ENCODE results near the gene HAUS5.
A peak's percentile ranks its signal among the peaks of the same experiment; 100 is the strongest.
"Not testable (repeated sequence)": the region's sequence is repeated elsewhere in the genome, so short reads cannot be mapped to it uniquely, and the experiment has no call there.

HAUS5 gene, protein sequence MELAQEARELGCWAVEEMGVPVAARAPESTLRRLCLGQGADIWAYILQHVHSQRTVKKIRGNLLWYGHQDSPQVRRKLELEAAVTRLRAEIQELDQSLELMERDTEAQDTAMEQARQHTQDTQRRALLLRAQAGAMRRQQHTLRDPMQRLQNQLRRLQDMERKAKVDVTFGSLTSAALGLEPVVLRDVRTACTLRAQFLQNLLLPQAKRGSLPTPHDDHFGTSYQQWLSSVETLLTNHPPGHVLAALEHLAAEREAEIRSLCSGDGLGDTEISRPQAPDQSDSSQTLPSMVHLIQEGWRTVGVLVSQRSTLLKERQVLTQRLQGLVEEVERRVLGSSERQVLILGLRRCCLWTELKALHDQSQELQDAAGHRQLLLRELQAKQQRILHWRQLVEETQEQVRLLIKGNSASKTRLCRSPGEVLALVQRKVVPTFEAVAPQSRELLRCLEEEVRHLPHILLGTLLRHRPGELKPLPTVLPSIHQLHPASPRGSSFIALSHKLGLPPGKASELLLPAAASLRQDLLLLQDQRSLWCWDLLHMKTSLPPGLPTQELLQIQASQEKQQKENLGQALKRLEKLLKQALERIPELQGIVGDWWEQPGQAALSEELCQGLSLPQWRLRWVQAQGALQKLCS

DNA sequence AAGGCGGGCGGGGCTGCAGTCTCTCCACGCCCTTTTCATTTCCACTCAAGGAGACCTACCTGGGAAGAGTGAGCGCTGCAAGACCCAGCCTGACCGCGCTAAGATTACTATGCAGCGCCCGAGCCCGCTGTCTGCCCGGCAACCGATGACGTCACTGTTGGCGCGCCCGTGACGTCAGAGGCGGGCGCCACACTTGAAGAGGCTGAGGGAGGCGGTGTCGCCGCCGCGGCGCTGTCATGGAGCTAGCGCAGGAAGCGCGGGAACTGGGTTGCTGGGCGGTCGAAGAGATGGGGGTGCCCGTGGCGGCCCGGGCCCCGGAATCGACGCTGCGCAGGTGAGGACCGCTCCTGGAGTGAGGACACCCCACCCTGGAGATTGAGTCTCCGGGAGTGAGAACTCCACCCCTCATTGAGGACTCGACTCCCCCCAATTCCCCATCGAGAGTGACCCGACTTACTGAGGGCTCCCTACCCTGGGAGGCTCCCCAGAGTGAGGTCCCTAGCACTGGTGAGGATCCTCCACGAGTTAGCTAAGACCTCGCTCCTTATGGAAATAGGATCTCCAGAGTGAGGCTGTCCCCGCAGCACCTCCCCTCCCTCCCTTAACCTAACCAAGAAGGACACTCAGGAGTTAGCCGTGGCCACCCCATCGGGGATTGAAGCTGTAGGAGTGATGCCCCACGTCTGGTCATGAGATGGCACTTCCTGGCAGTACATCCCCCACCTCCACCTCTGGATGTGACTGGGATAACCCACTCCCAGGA is at the start of gene HAUS5:
Gene HAUS5 (plus strand): TSS at position 177 of the 763 bp plus-strand sequence. CDS start 60 bp downstream, at position 237.
- peak; percentile 81 for DNase-seq (ENCODE audit: low read depth)

DNA sequence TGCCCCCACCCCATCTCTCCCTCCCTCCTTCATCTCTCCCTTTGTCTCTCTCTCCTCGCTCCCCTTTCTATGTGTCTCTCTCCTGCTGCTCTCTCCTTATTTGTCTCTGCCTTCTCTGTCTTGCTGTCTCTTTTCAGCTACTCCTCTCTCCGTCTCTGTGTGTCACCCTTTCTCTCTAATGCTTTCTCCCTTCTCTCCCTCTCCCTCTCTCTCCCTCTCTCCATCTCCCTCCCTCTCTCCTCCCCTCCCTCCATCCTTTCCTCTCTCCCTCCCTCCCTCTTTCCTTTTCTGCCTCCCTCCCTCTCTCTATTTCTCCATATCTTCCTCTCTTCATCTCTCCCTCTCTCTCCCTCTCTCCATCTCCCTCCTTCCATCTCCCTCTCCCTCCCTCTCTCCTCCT is 49.8 kb upstream of the HAUS5 start:
- no peak for DNase-seq (ENCODE audit: low read depth)

DNA sequence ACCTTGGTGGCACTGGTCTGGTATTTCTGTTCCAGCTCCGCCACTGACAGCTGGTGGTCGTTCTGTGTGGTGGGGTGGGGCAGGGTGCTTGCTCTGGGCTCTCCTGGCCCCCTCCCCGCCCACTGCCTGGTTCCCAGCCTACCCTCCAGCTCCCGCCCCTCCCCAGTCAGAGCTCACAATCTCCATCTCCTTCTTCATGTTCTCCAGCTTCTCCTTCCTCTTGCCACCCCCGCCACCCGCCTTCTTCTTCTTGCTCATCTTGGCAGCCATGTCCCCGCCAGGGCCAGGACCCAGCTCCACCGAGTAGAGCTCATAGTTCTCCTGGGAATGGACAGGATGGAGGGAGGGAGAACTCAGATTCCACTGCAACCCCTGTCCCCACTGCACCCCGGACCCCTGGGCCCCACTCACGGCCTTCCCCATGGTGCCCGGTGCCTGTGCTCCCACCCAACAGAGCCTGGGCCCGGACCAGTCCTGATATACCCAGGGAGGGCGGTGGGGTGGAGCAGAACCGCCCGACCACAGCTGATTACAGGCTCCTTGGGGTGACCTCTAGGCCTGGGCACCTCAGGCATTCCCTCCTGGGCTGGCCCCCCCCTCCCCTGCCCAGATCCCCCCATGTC is 49.2 kb upstream of the HAUS5 start, which contains the start of gene ATP4A:
Gene ATP4A (minus strand): TSS at position 452 of the 623 bp plus-strand sequence. CDS start 29 bp downstream, at position 423.
- no peak for DNase-seq (ENCODE audit: low read depth)

DNA sequence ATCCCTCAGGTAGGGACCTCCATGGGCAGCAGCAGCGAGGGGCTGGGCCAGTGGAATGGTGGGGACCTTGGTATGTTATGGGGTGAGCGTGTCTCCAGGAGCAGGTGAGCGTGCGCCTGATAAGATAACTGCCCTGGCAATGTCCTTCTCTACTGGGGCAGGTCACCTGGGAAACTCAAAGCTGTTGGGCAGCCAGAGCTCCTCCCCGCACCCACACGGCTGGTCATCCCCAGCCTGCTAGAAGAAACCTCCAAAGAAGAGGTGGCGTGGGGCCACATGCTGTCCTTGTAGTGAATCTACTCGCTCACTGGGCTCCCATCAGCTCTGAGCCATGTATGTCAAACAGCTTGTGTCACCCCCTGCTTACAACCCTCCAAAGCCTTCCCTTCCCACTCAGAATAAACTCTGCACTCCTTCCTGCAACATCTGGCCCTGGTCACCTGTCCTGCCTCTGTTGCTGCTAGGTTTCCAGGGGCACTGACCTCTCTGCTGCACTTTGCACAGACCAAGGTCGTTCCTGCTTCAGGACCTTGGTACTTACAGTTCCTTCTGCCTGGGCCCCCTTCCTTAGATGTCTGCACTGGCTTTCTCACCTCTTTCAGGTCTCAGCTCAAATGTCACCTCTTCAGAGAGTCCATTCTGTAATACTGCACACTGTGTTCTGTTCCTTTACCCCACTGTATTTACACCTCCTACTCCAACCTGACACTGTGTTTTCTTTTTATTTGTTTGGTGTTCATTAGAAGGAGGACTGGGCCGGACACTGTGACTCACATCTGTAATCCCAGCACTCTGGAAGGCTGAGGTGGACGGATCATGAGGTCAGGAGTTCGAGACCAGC is 47.3 kb upstream of the HAUS5 start:
- no peak for DNase-seq (ENCODE audit: low read depth)

DNA sequence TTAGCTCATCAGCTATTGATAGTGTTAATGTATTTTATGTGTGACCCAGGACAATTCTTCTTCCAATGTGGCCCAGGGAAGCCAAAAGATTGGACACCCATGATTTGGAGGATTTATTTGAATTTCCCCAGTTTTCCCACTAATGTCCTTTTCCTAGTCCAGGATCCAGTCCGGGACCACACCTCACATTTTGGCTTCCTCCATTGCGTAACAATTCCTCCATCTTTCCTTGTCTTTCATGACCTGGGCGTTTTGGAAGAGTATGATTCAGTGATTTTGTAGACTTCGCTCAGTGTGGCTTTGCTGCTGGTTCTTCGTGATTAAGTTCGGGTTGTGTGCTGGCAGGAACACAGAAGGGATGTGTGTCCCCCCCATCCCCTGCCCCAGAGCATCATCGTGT is 45.8 kb upstream of the HAUS5 start:
- DNase-seq (ENCODE audit: low read depth), result no peak

DNA sequence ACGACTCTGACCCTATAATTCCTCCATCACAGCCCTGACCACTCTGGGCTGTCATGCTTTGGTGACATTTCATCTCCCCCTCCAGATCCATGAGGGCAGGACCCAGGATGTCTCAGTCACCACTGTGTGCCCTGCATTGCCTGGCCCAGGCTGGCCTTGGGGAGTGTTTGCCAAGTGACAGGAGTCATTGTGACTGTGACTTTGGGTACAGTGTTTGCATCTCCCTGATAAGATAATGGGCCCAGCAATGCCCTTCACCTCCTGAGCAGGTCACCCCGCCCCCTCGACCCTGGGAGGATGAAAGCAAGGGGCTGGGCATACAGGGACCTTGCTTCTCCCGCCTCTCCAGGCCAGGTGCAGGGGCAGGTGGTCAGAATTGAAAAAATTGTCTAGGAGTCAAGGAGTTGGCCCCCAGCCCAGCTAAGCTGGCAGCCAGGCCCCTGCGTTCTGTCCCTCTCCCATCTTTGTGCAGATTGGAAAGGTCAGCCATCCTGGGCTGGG is 43.2 kb upstream of the HAUS5 start:
- DNase-seq (ENCODE audit: low read depth), result no peak

DNA sequence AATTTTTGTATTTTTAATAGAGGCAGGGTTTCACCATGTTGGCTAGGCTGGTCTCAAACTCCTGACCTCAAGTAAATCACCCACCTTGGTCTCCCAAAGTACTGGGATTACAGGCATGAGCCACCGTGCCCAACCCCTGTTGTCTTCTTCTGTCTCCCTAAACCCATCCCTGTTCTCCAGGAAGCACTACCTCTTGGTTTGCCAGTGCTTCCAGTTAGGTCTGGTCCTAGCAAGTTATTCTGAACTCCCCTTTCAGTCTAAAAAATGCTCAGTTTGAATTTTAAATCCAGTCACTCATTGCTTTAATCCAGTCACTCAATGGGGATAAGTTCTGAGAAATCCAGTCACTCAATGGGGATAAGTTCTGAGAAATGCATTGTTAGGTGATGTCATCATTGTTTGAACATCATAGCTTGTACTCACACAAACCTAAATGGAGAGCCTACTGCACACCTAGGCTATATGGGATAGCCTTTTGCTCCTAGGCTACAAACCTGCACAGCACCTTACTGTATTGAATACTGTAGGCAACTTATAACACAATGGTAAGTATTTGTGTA is 41.0 kb upstream of the HAUS5 start:
- no peak for DNase-seq (ENCODE audit: low read depth)

DNA sequence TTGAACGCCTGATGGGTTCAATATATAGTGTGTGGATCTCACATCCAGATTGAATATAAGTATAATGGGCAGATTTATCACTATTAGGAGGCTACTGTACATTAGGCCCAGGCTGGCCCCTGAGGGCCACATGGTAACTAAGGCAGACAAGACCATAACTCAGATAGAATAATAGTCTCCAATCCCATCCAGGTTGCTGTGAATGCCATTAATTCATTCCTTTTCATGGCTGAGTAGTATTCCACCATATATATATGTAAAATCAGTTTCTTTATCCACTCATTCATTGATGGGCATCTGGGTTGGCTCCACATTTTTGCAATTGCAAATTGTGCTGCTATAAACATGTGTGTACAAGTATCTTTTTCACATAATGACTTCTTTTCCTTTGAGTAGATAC is 34.6 kb upstream of the HAUS5 start:
- no peak for DNase-seq (ENCODE audit: low read depth)

DNA sequence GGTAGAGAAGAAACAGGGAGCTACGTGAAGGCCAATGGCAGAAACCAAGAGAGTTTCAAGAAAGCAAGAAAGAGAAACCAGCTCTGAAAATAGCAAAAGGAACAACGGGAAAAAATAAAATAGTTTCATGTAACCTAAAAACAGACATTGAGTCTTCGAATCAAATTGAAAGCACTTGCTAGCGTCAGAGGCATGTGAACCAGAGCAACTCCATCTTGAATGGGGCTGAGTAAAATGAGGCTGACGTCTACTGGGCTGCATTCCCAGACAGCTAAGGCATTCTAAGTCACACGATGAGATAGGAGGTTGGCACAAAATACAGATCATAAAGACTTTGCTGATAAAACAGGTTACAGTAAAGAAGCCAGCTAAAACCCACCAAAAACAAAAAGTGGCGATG is 33.8 kb upstream of the HAUS5 start:
- no peak for DNase-seq (ENCODE audit: low read depth)

DNA sequence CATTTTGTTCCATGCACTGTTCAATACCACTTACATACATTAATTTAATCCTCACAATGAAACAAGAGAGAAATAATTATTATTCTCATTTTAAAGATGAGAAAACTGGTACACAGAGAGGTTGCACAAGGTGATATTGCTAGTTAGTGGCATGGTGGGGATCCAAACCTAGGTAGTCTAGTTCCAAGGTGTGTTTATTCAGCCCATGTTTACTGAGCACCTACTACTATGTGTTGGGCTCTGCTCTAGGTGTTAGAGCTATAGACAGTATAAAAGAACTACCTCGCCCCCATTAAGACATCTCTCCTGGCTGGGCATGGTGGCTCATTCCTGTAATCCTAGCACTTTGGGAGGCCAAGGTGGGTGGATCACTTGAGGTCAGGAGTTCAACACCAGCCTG is 29.8 kb upstream of the HAUS5 start:
- DNase-seq (ENCODE audit: low read depth), result no peak

DNA sequence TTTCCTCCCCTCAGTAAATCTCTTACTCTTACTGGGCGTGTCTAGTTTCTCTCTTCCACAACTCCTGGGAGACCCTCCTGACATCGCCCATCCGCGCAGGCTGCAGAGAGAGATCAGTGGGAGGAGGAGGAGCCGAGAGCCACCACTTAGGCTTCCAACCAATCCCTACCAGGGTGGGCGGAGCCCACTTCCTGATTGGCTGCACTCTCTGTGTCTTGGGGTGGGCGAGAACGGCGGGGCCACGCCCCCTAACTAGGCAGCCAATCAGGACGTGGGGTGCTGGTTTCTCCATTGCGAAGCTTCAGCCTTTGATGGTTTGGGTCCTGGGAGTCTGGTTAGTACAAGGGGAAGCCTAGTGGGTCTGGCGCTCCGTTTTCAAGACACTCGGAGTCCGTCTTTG is 26.7 kb upstream of the HAUS5 start, which contains the start of gene PMIS2:
Gene PMIS2 (plus strand): TSS at position 326 of the 400 bp plus-strand sequence. CDS start 87 bp downstream, outside the sequence.
- no peak for DNase-seq (ENCODE audit: low read depth)

DNA sequence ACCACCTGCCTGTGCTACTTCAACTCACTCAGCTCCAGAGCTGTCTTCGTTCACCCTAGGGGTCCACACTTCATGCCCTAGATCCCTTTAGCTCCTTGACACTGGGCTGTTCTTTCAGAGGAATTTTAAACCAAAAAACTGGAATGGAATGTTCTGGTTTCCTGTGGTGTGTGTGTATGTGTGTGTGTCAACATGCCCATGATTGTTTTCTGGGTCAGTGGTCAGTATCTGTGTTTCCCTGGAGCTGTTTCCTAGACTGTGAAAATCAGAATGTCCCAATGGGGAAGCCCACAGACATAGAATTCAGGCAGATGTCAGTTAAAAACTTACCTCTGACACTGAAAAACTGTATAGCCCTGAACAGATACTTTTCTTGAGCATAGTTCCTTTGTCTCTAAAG is 25.2 kb upstream of the HAUS5 start:
- DNase-seq (ENCODE audit: low read depth), result no peak

DNA sequence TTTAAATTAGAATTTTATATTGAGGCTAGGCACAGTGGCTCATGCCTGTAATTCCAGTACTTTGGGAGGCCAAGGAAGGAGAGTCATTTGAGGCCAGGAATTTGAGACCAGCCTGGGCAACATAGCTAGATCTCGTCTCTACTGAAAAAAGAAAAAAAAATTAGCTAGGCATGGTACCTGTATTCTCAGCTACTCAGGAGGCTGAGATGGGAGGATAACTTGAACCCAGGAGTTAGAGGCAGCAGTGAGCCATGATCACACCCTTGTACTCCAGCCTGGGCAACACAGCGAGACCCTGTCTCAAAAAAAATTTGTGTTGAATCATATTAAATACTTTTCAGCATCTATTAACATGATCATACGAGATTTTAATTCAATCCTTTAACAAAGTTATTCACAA is 21.7 kb upstream of the HAUS5 start:
- DNase-seq (ENCODE audit: low read depth), result no peak

DNA sequence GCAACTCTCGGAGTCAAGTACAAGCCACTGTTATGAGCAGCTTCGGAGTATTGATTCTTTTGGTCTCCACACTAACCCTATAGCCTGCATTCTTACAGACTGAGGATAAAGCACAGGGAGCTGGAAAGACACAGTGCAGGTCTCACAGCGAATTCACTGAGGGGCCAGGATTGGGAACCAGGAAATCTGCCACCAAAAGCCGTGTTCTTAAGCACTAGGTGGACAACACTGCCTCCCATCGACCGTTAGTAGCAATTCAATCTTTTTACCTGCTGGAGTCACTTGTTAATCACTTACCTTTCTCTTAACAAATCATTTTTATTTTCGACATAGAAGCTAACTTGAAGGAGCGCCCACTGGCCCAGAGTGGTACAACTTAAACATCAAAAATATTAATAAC is 20.3 kb upstream of the HAUS5 start:
- peak; percentile 35 for DNase-seq (ENCODE audit: low read depth)

DNA sequence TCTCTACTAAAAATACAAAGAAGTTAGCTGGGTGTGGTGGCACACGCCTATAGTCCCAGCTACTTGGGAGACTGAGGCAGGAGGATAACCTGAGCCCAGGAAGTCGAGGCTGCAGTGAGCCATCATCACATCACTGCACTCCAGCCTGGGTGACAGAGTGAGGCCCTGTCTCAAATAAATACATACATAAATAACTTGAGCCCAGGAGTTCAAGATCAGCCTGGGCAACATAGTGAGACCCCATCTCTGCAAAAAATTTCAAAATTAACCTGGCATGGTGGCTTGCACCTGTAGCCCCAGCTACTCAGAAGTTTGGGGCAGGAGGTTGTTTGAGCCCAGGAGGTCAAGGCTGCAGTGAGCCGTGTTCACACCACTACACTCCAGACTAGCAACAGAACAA is 17.5 kb upstream of the HAUS5 start:
- DNase-seq (ENCODE audit: low read depth), result not testable (repeated sequence)

DNA sequence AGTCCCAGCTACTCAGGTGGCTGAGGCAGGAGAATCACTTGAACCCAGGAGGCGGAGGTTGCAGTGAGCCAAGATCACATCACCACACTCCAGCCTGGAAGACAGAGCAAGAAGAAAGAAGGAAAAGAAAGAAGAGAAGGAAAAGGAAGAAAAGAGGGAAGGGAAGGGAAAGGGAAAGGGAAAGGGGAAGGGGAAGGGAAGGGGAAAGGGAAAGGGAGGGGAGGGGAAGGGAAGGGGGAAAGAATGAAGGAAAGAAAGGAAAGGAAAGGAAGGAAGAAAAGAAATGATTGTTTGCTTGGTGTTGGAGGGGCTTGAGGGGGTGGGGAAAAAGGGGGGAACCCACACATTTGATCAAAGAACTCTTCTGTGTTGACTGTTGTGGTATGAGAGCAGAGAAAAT is 16.6 kb upstream of the HAUS5 start:
- no peak for DNase-seq (ENCODE audit: low read depth)

DNA sequence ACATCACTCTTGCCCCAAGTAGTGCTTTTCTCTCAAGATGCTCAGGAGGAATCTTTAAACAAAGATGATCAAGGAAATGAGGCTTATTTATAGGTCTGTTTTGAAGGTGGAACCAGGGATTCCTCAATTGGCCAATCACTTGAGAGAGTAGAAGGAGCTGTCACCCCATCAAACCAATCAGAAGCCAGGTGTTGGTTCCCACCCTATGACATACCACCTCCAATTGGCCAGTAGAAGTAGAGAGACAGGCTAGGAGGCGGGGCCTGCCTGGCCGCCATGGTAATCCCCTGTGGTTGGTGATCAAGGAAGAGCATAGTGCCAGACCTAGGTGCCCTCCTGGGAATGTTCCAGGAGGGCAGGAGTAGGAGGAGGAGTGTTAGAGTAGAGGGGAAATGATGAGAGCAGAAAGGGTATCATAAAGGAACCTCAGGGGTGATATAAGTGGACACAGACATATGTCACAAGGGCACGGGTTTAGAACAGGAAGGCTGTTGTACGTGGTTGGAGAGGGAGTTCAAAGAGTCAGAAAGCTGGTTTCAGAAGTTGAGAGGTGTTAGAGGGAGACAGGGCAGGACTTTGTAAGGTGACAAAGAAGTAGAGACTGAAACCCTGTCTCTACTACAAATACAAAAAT is 16.1 kb upstream of the HAUS5 start:
- DNase-seq (ENCODE audit: low read depth), result no peak

DNA sequence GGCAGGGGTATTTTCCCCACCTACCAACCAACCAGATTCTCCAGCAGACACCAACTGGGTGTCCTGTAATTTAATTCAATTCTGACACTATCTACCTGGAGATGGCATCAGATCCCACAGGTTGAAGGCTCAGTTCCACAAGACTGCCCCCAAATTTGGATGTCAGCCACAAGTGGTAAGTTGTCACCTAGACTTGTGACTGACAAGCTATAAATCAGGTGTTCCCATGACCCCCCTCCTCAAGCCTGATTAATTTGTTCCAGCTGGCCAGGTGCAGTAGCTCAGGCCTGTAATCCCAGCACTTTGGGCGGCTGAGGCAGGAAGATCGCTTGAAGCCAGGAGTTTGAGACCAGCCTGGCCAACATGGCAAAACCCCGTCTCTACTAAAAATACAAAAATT is 10.6 kb upstream of the HAUS5 start:
- DNase-seq (ENCODE audit: low read depth), result no peak

DNA sequence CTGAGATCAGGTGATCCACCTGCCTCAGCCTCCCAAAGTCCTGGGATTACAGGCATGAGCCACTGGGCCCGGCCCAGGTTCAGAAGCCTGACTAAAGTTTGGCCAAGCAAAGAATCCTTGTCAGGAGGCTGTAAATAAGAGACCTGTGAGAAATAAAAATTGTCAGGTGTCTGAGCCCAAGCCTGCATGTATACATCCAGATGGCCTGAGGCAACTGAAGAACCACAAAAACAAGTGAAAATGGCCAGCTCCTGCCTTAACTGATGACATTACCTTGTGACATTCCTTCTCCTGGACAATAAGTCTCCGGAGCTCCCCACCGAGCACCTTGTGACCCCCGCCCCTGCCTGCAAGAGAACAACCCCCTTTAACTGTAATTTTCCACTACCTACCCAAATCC is 8.1 kb upstream of the HAUS5 start:
- not testable (repeated sequence) for DNase-seq (ENCODE audit: low read depth)

DNA sequence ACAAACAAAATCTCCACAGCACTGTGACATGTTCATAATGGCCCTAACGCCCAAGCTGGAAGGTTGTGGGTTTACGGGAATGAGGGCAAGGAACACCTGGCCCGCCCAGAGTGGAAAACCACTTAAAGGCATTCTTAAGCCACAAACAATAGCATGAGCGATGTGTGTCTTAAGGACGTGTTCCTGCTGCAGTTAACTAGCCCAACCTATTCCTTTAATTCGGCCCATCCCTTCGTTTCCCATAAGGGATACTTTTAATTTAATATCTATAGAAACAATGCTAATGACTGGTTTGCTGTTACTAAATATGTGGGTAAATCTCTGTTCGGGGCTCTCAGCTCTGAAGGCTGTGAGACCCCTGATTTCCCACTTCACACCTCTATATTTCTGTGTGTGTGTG is 5.4 kb upstream of the HAUS5 start:
- not testable (repeated sequence) for DNase-seq (ENCODE audit: low read depth)
